ENCODE measurements around the gene RAB4A. TPM values are rescaled to one million over a fixed set of nuclear protein-coding genes. Genes with fewer than 3 reads are reported as not detected.

Gene RAB4A
- total RNA-seq, 3 donors from 2014 or later (not counting 1 experiment from before 2014, with no cell fraction given): 31.2 to 47.1 (median 31.6) TPM

- H3K36me3 Mint-ChIP-seq: peaks cover 6% of the 10 kb centered on the region
- peaks cover 26% of the 10 kb centered on the region for H3K36me3 ChIP-seq (ENCODE audit: control insufficient read depth, insufficient read depth, low read length)
- H3K4me3 ChIP-seq (ENCODE audit: low read length): no peak overlapping the region
- no peak for TF ChIP-seq CTCF (IDR thresholded peaks at IDR 0.05)
- H3K9me3 ChIP-seq (ENCODE audit: control insufficient read depth, insufficient read depth, low read length): no peaks in the 10 kb centered on the region
- no peak for DNase-seq
- no peak overlapping the region for H3K27ac ChIP-seq (ENCODE audit: low read length)
- H3K9me3 Mint-ChIP-seq: no peaks in the 10 kb centered on the region
- H3K27me3 ChIP-seq (ENCODE audit: control insufficient read depth, insufficient read depth, low read length): no peaks in the 10 kb centered on the region
- H3K4me3 Mint-ChIP-seq: no peak overlapping the region
- no peaks in the 10 kb centered on the region for H3K27me3 Mint-ChIP-seq (ENCODE audit: low read depth in 2 of 2)
- 100% methylated on average over 1 of the region's 1 CpG for WGBS (ENCODE audit: insufficient coverage)
- H3K4me1 Mint-ChIP-seq: peaks cover 4% of the 10 kb centered on the region in 2 donors
- intact Hi-C loops (cut with micrococcal nuclease): no loop called here
- H3K27ac Mint-ChIP-seq: no peak overlapping the region
- no peak for ATAC-seq
- no peaks in the 10 kb centered on the region for H3K4me1 ChIP-seq (ENCODE audit: control insufficient read depth, insufficient read depth, low read length)
These were observed 38.2 kb downstream of the RAB4A start for GRCh38 chr1:229309074-229309473.

DNA sequence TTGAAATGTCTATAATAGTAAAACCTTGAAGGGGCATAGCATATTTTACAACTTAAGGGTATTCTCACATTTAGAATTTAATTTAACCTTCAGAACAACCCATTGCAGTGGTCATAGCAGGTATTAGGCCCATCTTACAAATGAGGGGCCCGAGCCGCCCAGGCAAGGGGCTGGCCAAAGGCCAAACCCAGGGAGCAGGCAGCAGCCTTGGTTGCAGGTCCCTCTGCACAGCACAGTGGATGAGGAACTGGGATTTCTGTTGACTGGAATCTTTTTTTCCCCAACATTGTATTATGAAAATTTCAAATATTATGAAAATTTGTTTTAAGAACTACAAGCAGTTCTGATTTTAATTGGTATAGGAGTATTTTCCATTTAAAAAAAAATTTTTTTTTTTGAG is 38.8 kb downstream of the RAB4A start:
- ATAC-seq (no peak), DNase-seq (no peak)
- H3K4me3 Mint-ChIP-seq: no peak overlapping the region
- no peaks in the 10 kb centered on the region for H3K9me3 Mint-ChIP-seq
- intact Hi-C loops (cut with micrococcal nuclease): no loop called here
- 87% methylated on average over 2 of the region's 2 CpGs for WGBS (ENCODE audit: insufficient coverage)
- no peak overlapping the region for H3K4me3 ChIP-seq (ENCODE audit: low read length)
- peaks cover 6% of the 10 kb centered on the region for H3K36me3 Mint-ChIP-seq
- no peaks in the 10 kb centered on the region for H3K9me3 ChIP-seq (ENCODE audit: control insufficient read depth, insufficient read depth, low read length)
- no peak overlapping the region for H3K27ac ChIP-seq (ENCODE audit: low read length)
- no peak for TF ChIP-seq CTCF (IDR thresholded peaks at IDR 0.05)
- no peaks in the 10 kb centered on the region for H3K27me3 Mint-ChIP-seq (ENCODE audit: low read depth in 2 of 2)
- peaks cover 22% of the 10 kb centered on the region for H3K36me3 ChIP-seq (ENCODE audit: control insufficient read depth, insufficient read depth, low read length)
- no peaks in the 10 kb centered on the region for H3K27me3 ChIP-seq (ENCODE audit: control insufficient read depth, insufficient read depth, low read length)
- H3K4me1 Mint-ChIP-seq: peaks cover 4% of the 10 kb centered on the region in 2 donors
- no peak overlapping the region for H3K27ac Mint-ChIP-seq
- no peaks in the 10 kb centered on the region for H3K4me1 ChIP-seq (ENCODE audit: control insufficient read depth, insufficient read depth, low read length)

GRCh38 chr1:229310833-229311232 is 39.9 kb downstream of the RAB4A start:
- DNase-seq (no peak), ATAC-seq (no peak)
- Mint-ChIP-seq H3K4me3 (no peak overlapping the region), H3K4me1 (peaks cover 4% of the 10 kb centered on the region in 2 donors), H3K9me3 (no peaks in the 10 kb centered on the region), H3K27ac (no peak overlapping the region), H3K27me3 (ENCODE audit: low read depth in 2 of 2) (no peaks in the 10 kb centered on the region), H3K36me3 (peaks cover 6% of the 10 kb centered on the region)
- no peak for TF ChIP-seq CTCF (IDR thresholded peaks at IDR 0.05)
- Histone ChIP-seq H3K4me3 (ENCODE audit: low read length) (no peak overlapping the region), H3K4me1 (ENCODE audit: control insufficient read depth, insufficient read depth, low read length) (no peaks in the 10 kb centered on the region), H3K27ac (ENCODE audit: low read length) (no peak overlapping the region), H3K36me3 (ENCODE audit: control insufficient read depth, insufficient read depth, low read length) (peaks cover 17% of the 10 kb centered on the region), H3K9me3 (ENCODE audit: control insufficient read depth, insufficient read depth, low read length) (no peaks in the 10 kb centered on the region), H3K27me3 (ENCODE audit: control insufficient read depth, insufficient read depth, low read length) (no peaks in the 10 kb centered on the region)
- intact Hi-C loops (cut with micrococcal nuclease): no loop called here
- WGBS (ENCODE audit: insufficient coverage): 98% methylated on average over 6 of the region's 6 CpGs

DNA sequence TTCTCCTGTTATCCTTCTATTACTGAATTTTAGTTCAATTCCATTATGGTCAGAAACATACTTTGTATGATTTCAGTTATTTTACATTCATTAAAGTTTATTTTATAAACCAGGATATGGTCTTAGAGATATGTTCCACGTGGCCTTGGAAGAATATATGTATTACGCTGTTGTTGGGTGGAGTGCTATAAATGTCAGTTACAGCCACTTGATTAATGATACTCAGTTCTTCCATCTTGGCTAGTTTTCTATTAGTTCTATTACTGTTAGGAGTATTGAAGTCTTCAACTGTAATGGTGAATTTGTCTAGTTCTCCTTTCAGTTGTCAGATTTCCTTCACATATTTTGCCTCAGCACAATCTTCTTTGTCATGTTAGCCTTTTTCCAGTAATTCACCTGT is 45.3 kb downstream of the RAB4A start:
- Histone ChIP-seq H3K27ac (ENCODE audit: low read length) (no peak overlapping the region), H3K36me3 (ENCODE audit: control insufficient read depth, insufficient read depth, low read length) (peaks cover 11% of the 10 kb centered on the region), H3K4me1 (ENCODE audit: control insufficient read depth, insufficient read depth, low read length) (no peaks in the 10 kb centered on the region), H3K4me3 (ENCODE audit: low read length) (no peak overlapping the region), H3K27me3 (ENCODE audit: control insufficient read depth, insufficient read depth, low read length) (no peaks in the 10 kb centered on the region), H3K9me3 (ENCODE audit: control insufficient read depth, insufficient read depth, low read length) (no peaks in the 10 kb centered on the region)
- H3K27ac Mint-ChIP-seq: no peak overlapping the region
- ATAC-seq (no peak), DNase-seq (no peak)
- H3K27me3 Mint-ChIP-seq (ENCODE audit: low read depth in 2 of 2): no peaks in the 10 kb centered on the region
- H3K9me3 Mint-ChIP-seq: no peaks in the 10 kb centered on the region
- WGBS (ENCODE audit: insufficient coverage): 100% methylated on average over 2 of the region's 2 CpGs
- no peaks in the 10 kb centered on the region for H3K4me1 Mint-ChIP-seq
- TF ChIP-seq CTCF (IDR thresholded peaks at IDR 0.05): no peak
- intact Hi-C loops (cut with micrococcal nuclease): no loop called here
- no peak overlapping the region for H3K4me3 Mint-ChIP-seq
- H3K36me3 Mint-ChIP-seq: no peaks in the 10 kb centered on the region
